Vagina (tissue), 2 donors: ENCODE data around the gene RAD9A. TPM values are rescaled to one million over a fixed set of nuclear protein-coding genes. Genes with fewer than 3 reads are reported as not detected.

Experiments
- DNase-seq, 2 donors: peaks; one replicate each; pipeline ENCODE4 v3.0.0-alpha.2; 2017; ENCODE audit errors: extremely low spot score in 2 of 2
- H3K27ac ChIP-seq: fragments of 200-600 bp; sonication (generic); one replicate; pipeline ENCODE4 v1.5.1; 2019
- H3K27me3 ChIP-seq: fragments of 200-600 bp; sonication (generic); one replicate; pipeline ENCODE4 v1.5.1; 2019
- H3K36me3 ChIP-seq, 2 donors: fragments of 200-600 bp; sonication (generic); one replicate each; pipeline ENCODE4 v1.5.1; 2017 to 2019
- H3K4me1 ChIP-seq: fragments of 200-600 bp; sonication (generic); one replicate; pipeline ENCODE4 v1.5.1; 2019
- H3K4me3 ChIP-seq, 2 donors: fragments of 200-600 bp; sonication (generic); 1 replicate in 1 of 2; 2 replicates in 1 of 2; pipeline ENCODE4 v1.5.1; 2016 to 2019
- H3K9me3 ChIP-seq: fragments of 200-600 bp; sonication (generic); one replicate; pipeline ENCODE4 v1.5.1; 2019
- CTCF ChIP-seq, 3 experiments: fragments of 450-650 bp in 2 of 3; fragments of 200-600 bp in 1 of 3; sonication (generic) in 1 of 3; IDR thresholded peaks; one replicate each; pipeline ENCODE4 v1.5.1; 2017 to 2019; ENCODE audit warnings: antibody characterized with exemption in 3 of 3, mild to moderate bottlenecking in 2 of 3, moderate library complexity in 2 of 3
- POLR2A ChIP-seq, 2 donors: fragments of 450-650 bp; IDR thresholded peaks; one replicate each; pipeline ENCODE4 v1.6.1; 2017; ENCODE audit warnings: antibody characterized with exemption in 2 of 2, mild to moderate bottlenecking in 2 of 2, moderate library complexity in 2 of 2
- POLR2AphosphoS5 ChIP-seq, 2 donors: sonication (generic); formaldehyde crosslinking; IDR thresholded peaks; one replicate each; pipeline ENCODE4 v1.9.0; 2017; ENCODE audit warnings: antibody characterized with exemption in 2 of 2, mild to moderate bottlenecking in 2 of 2, low read depth in 1 of 2; ENCODE audit not compliant: insufficient read depth in 1 of 2
- intact Hi-C: fragments of 100-400 bp; cut with DNase I; formaldehyde crosslinking; loops from one replicate; pipeline ENCODE4 v1.15.1; 2023
- total RNA-seq: library from RNA; depleted of rRNA; stranded (reverse); fragments of >200 nt; gene quantifications from one replicate; pipeline ENCODE4 v1.2.3, GENCODE V29; 2016

RAD9A gene
- total RNA-seq, 1 donor from 2014 or later = 20.6 TPM

DNA sequence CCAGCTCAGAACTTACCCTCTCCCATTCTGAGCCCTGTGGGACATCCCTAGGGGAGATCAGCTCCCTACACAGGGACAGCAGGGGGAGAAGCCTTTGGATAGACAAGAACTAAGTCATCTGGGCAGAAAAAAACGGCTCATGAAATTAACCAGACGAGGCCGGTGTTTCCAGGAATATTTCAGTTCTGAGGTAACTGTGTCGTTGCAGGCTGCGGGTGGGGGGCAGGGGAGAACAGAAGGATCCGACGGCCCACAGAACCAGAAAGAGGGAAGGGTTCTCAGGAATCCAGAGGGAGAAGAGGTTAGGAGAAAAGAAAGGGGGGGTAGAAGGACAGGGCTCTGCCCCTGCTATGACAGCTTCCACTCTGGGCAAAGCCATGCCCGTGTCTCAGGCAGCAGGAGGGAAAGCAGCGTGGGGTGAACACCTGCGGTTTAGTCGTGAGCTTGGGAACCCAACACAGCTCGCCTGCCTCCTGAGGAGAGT, 21.9 kb upstream of the RAD9A start:
- no peak for DNase-seq
- Histone ChIP-seq H3K9me3 (no peaks in the 10 kb centered on the region), H3K27ac (peak overlapping the region; percentile 98), H3K27me3 (no peaks in the 10 kb centered on the region), H3K4me3 (peak overlapping the region in 1 of 2 donors; percentile 4), H3K4me1 (peaks cover 90% of the 10 kb centered on the region), H3K36me3 (no peaks in the 10 kb centered on the region)
- TF ChIP-seq POLR2AphosphoS5 (IDR thresholded peaks at IDR 0.05; ENCODE audit: insufficient read depth in 1 of 2, low read depth in 1 of 2) (no peak), POLR2A (IDR thresholded peaks at IDR 0.05) (no peak), CTCF (IDR thresholded peaks at IDR 0.05) (no peak)
- intact Hi-C loops = no loop called here

DNA sequence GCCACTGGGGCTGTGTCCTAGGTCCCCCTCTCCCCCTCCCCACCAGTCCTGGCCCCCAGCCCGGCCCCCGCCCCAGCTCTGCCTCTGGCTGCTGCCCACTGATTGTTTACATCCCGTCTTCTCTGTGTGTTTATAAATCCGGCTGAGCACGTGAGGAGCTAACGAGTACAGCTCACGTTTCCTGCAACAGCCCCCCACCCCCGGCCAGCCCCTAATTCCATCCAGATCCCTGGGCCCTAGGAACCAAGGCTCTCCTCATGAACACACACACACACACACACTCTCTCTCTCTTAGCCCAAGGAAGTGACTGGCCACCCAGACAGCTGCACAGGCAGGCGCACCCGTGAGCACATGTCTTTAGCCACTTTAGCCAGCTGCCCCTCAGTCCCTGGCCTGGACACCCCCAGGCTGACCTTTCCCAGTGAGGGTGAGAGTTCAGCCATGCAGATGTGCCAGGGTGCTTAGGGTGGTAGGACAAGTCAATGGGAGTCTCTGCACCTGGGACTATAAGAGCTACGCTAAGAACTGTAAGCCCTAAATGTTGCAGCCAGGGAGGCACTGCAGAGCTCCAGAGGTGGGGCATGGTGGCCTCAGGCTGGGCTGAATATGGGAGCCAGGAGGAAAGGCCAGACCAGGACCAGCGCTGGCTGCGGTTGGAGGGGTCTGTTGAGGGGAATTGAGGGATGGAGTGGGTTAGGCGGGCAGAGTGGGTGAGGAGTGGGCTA, 21.3 kb upstream of the RAD9A start:
- Histone ChIP-seq H3K4me3 (peak overlapping the region in 1 of 2 donors; percentile 4), H3K27me3 (no peaks in the 10 kb centered on the region), H3K36me3 (no peaks in the 10 kb centered on the region), H3K27ac (peak overlapping the region; percentile 98), H3K9me3 (no peaks in the 10 kb centered on the region), H3K4me1 (peaks cover 90% of the 10 kb centered on the region)
- intact Hi-C loops = no loop called here
- DNase-seq = no peak
- TF ChIP-seq POLR2AphosphoS5 (IDR thresholded peaks at IDR 0.05; ENCODE audit: insufficient read depth in 1 of 2, low read depth in 1 of 2) = no peak
- no peak for TF ChIP-seq POLR2A (IDR thresholded peaks at IDR 0.05)
- TF ChIP-seq CTCF (IDR thresholded peaks at IDR 0.05) = no peak

DNA sequence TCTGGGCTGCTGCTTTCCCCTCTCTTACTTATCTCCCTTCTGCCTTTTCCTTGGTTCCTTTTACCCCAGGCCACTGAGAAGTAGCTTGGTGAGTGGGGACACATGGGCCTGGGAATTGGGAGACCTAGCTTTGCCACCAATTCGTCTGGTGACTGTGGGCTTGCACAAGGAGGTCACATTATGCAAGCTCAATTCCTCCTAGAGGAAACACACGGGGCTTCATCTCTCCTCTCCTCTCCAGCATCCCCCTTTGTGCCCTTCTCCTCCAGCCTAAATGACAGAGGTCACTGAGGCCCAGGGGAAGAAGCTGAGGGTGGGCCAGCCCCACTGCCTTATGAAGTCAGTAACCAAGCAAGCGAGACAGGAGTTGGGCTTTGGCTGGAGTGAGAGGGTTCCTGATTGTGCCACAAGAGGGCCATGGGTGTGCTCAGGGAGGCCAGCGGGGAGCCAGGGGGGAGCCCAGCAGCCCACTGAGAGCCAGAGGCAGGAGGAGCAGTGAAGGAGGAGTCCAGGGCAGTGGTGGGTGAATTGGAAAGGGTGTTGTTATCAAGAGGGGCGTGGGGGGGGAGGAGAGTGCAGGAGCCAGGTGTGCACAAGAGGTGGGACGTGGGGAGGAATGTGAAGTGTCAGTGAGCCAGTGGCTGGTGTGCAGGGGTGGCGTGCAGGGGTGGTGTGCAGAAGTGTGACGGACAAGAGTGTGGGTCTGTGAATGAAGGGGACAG, 20.4 kb upstream of the RAD9A start:
- H3K9me3 ChIP-seq = no peaks in the 10 kb centered on the region
- H3K4me1 ChIP-seq = peaks cover 87% of the 10 kb centered on the region
- intact Hi-C loops = no loop called here
- H3K36me3 ChIP-seq = no peaks in the 10 kb centered on the region
- no peak for DNase-seq
- H3K4me3 ChIP-seq = peak overlapping the region; percentile 63 to 81
- TF ChIP-seq POLR2AphosphoS5 (IDR thresholded peaks at IDR 0.05; ENCODE audit: insufficient read depth in 1 of 2, low read depth in 1 of 2) = peak in 1 of 2 donors; percentile 39
- TF ChIP-seq POLR2A (IDR thresholded peaks at IDR 0.05) = no peak
- TF ChIP-seq CTCF (IDR thresholded peaks at IDR 0.05) = peak in 1 of 3 experiments; percentile 47
- no peaks in the 10 kb centered on the region for H3K27me3 ChIP-seq
- peak overlapping the region; percentile 98 for H3K27ac ChIP-seq

DNA sequence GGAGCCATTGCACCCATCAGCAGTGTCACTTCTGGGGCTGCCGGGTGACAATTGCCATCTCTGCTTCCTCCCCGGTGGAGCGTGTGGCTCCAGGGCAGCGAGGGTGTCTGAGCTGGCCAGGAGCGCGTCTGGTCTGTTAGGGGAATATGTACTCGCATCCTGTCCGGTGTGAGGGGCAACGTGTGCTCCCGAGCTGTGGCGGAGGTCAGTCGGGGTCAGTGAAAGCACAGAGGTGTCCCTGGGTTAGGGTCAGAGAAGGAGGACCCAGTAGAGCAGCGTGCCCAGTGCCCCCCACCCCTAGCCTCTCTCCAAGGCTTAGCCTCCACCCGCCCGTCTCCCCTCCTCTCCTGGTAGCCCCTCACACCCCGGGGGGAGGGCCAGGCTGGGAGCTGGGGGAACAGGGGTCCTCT, 19.9 kb upstream of the RAD9A start:
- no peak for TF ChIP-seq POLR2AphosphoS5 (IDR thresholded peaks at IDR 0.05; ENCODE audit: insufficient read depth in 1 of 2, low read depth in 1 of 2)
- TF ChIP-seq CTCF (IDR thresholded peaks at IDR 0.05) = no peak
- TF ChIP-seq POLR2A (IDR thresholded peaks at IDR 0.05) = no peak
- peak overlapping the region; percentile 98 for H3K27ac ChIP-seq
- no peaks in the 10 kb centered on the region for H3K9me3 ChIP-seq
- DNase-seq = no peak
- H3K4me1 ChIP-seq = peaks cover 81% of the 10 kb centered on the region
- no peaks in the 10 kb centered on the region for H3K27me3 ChIP-seq
- peak overlapping the region; percentile 63 to 81 for H3K4me3 ChIP-seq
- intact Hi-C loops = no loop called here
- H3K36me3 ChIP-seq = no peaks in the 10 kb centered on the region
